WTC11 (cell line): ENCODE results near the gene RGS13. TPM values are rescaled to one million over a fixed set of nuclear protein-coding genes. Genes with fewer than 3 reads are reported as not detected.

ENCODE experiments used
- ATAC-seq: fragments of 200-7000 bp; cut with Tn5 transposase; 2 replicates; pipeline ENCODE4 v1.10.0; 2021; ENCODE audit warnings: mild to moderate bottlenecking, moderate library complexity
- CTCF ChIA-PET: fragments of 300-600 bp; sonication (Branson Sonifier 250); formaldehyde crosslinking; loops from one replicate; lab custom pipeline; 2021; ENCODE audit warnings: antibody characterized with exemption; lab: Charles Lee
- POLR2A ChIA-PET: fragments of 350-600 bp; sonication (Branson Sonifier 250); formaldehyde crosslinking; loops from one replicate; lab custom pipeline; 2021; ENCODE audit warnings: antibody characterized with exemption; lab: Charles Lee
- DNase-seq: peaks from one replicate; pipeline ENCODE4 v3.0.0; 2021; ENCODE audit warnings: low spot score
- H3K27ac Mint-ChIP-seq: 2 replicates; pipeline ENCODE4 v1.8.0; 2021; ENCODE audit warnings: mixed read lengths
- H3K27me3 Mint-ChIP-seq: 2 replicates; pipeline ENCODE4 v1.8.0; 2021; ENCODE audit warnings: low read depth, mild to moderate bottlenecking, moderate library complexity, mixed read lengths
- H3K36me3 Mint-ChIP-seq: 2 replicates; pipeline ENCODE4 v1.8.0; 2021; ENCODE audit warnings: mixed read lengths
- H3K4me1 Mint-ChIP-seq: 2 replicates; pipeline ENCODE4 v1.8.0; 2022; ENCODE audit warnings: mixed read lengths
- H3K4me3 Mint-ChIP-seq: 2 replicates; pipeline ENCODE4 v1.8.0; 2021; ENCODE audit warnings: mild to moderate bottlenecking, moderate library complexity, mixed read lengths
- H3K9me3 Mint-ChIP-seq: 2 replicates; pipeline ENCODE4 v1.8.0; 2021; ENCODE audit warnings: mixed read lengths
- FOXK1 ChIP-seq: sonication (generic); formaldehyde crosslinking; IDR thresholded peaks from 2 replicates; pipeline ENCODE4 v1.8.0; 2022; ENCODE audit warnings: mild to moderate bottlenecking, moderate library complexity, missing genetic modification reagents
- GABPB1 ChIP-seq: sonication (generic); formaldehyde crosslinking; IDR thresholded peaks from 2 replicates; pipeline ENCODE4 v1.8.1; 2023; ENCODE audit warnings: mild to moderate bottlenecking, missing genetic modification reagents
- JUN ChIP-seq: sonication (generic); formaldehyde crosslinking; IDR thresholded peaks from 2 replicates; pipeline ENCODE4 v1.8.0; 2023; ENCODE audit warnings: mild to moderate bottlenecking, missing genetic modification reagents
- MYBL2 ChIP-seq: sonication (generic); formaldehyde crosslinking; IDR thresholded peaks from 2 replicates; pipeline ENCODE4 v1.8.1; 2023; ENCODE audit warnings: mild to moderate bottlenecking, moderate library complexity, missing genetic modification reagents
- NFATC4 ChIP-seq: fragments of 250-450 bp; sonication (Bioruptor Pico); IDR thresholded peaks from 2 replicates; pipeline ENCODE4 v1.9.0; 2021; ENCODE audit warnings: mild to moderate bottlenecking
- TEAD1 ChIP-seq: sonication (generic); formaldehyde crosslinking; IDR thresholded peaks from 2 replicates; pipeline ENCODE4 v1.8.0; 2022; ENCODE audit warnings: mild to moderate bottlenecking, missing genetic modification reagents
- ZMAT4 ChIP-seq: fragments of 250-450 bp; sonication (Bioruptor Pico); IDR thresholded peaks from 2 replicates; pipeline ENCODE4 v1.9.0; 2021; ENCODE audit warnings: mild to moderate bottlenecking
- ZSCAN18 ChIP-seq: fragments of 250-450 bp; sonication (Bioruptor Pico); IDR thresholded peaks from 2 replicates; pipeline ENCODE4 v2.1.2; 2022; ENCODE audit warnings: mild to moderate bottlenecking, moderate library complexity
- total RNA-seq: library from RNA; stranded (reverse); gene quantifications from 3 replicates; pipeline ENCODE4 v1.2.3, GENCODE V29; 2021
- TF ChIP-seq, protein P1 (sequence below): fragments of 250-450 bp; sonication (Bioruptor Pico); IDR thresholded peaks from 2 replicates; pipeline ENCODE4 v1.9.0; 2021; ENCODE audit warnings: moderate library complexity, mild to moderate bottlenecking, inconsistent platforms, borderline replicate concordance
- TF ChIP-seq, protein P2 (sequence below): sonication (generic); formaldehyde crosslinking; IDR thresholded peaks from 2 replicates; pipeline ENCODE4 v1.8.1; 2022; ENCODE audit warnings: missing genetic modification reagents, borderline replicate concordance
- TF ChIP-seq, protein P3 (sequence below): sonication (generic); formaldehyde crosslinking; IDR thresholded peaks from 2 replicates; pipeline ENCODE4 v1.8.0; 2022; ENCODE audit warnings: missing genetic modification reagents
- TF ChIP-seq, protein P4 (sequence below): fragments of 250-450 bp; sonication (Bioruptor Pico); IDR thresholded peaks from 2 replicates; pipeline ENCODE4 v1.9.0; 2021; ENCODE audit warnings: mild to moderate bottlenecking, borderline replicate concordance
- TF ChIP-seq, protein P5 (sequence below): sonication (generic); formaldehyde crosslinking; IDR thresholded peaks from 2 replicates; pipeline ENCODE4 v1.8.1; 2023; ENCODE audit warnings: mild to moderate bottlenecking, missing genetic modification reagents, moderate library complexity

Gene RGS13
- total RNA-seq, 1 experiment from 2014 or later, result not detected

- DNase-seq (no peak), ATAC-seq (no peak)
- Mint-ChIP-seq H3K4me3 (no peak overlapping the region), H3K36me3 (no peaks in the 10 kb centered on the region), H3K27ac (no peak overlapping the region), H3K4me1 (no peaks in the 10 kb centered on the region), H3K27me3 (no peaks in the 10 kb centered on the region), H3K9me3 (no peaks in the 10 kb centered on the region)
- ChIA-PET POLR2A (no interaction called here), CTCF (no interaction called here)
- TF ChIP-seq ZMAT4 (no peak), JUN (CRISPR knock-in tag) (no peak), NFATC4 (CRISPR knock-in tag) (no peak), MYBL2 (CRISPR knock-in tag) (no peak), FOXK1 (CRISPR knock-in tag) (no peak), ZSCAN18 (CRISPR knock-in tag) (no peak), GABPB1 (CRISPR knock-in tag) (no peak), TEAD1 (no peak)
- TF ChIP-seq, protein P1, sequence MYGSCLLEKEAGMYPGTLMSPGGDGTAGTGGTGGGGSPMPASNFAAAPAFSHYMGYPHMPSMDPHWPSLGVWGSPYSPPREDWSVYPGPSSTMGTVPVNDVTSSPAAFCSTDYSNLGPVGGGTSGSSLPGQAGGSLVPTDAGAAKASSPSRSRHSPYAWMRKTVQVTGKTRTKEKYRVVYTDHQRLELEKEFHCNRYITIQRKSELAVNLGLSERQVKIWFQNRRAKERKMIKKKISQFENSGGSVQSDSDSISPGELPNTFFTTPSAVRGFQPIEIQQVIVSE (CRISPR knock-in tag), result no peak
- TF ChIP-seq, protein P2, sequence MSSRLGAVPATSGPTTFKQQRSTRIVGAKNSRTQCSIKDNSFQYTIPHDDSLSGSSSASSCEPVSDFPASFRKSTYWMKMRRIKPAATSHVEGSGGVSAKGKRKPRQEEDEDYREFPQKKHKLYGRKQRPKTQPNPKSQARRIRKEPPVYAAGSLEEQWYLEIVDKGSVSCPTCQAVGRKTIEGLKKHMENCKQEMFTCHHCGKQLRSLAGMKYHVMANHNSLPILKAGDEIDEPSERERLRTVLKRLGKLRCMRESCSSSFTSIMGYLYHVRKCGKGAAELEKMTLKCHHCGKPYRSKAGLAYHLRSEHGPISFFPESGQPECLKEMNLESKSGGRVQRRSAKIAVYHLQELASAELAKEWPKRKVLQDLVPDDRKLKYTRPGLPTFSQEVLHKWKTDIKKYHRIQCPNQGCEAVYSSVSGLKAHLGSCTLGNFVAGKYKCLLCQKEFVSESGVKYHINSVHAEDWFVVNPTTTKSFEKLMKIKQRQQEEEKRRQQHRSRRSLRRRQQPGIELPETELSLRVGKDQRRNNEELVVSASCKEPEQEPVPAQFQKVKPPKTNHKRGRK (CRISPR knock-in tag), result no peak
- TF ChIP-seq, protein P3, sequence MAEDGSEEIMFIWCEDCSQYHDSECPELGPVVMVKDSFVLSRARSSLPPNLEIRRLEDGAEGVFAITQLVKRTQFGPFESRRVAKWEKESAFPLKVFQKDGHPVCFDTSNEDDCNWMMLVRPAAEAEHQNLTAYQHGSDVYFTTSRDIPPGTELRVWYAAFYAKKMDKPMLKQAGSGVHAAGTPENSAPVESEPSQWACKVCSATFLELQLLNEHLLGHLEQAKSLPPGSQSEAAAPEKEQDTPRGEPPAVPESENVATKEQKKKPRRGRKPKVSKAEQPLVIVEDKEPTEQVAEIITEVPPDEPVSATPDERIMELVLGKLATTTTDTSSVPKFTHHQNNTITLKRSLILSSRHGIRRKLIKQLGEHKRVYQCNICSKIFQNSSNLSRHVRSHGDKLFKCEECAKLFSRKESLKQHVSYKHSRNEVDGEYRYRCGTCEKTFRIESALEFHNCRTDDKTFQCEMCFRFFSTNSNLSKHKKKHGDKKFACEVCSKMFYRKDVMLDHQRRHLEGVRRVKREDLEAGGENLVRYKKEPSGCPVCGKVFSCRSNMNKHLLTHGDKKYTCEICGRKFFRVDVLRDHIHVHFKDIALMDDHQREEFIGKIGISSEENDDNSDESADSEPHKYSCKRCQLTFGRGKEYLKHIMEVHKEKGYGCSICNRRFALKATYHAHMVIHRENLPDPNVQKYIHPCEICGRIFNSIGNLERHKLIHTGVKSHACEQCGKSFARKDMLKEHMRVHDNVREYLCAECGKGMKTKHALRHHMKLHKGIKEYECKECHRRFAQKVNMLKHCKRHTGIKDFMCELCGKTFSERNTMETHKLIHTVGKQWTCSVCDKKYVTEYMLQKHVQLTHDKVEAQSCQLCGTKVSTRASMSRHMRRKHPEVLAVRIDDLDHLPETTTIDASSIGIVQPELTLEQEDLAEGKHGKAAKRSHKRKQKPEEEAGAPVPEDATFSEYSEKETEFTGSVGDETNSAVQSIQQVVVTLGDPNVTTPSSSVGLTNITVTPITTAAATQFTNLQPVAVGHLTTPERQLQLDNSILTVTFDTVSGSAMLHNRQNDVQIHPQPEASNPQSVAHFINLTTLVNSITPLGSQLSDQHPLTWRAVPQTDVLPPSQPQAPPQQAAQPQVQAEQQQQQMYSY (CRISPR knock-in tag), result no peak
- TF ChIP-seq, protein P4, sequence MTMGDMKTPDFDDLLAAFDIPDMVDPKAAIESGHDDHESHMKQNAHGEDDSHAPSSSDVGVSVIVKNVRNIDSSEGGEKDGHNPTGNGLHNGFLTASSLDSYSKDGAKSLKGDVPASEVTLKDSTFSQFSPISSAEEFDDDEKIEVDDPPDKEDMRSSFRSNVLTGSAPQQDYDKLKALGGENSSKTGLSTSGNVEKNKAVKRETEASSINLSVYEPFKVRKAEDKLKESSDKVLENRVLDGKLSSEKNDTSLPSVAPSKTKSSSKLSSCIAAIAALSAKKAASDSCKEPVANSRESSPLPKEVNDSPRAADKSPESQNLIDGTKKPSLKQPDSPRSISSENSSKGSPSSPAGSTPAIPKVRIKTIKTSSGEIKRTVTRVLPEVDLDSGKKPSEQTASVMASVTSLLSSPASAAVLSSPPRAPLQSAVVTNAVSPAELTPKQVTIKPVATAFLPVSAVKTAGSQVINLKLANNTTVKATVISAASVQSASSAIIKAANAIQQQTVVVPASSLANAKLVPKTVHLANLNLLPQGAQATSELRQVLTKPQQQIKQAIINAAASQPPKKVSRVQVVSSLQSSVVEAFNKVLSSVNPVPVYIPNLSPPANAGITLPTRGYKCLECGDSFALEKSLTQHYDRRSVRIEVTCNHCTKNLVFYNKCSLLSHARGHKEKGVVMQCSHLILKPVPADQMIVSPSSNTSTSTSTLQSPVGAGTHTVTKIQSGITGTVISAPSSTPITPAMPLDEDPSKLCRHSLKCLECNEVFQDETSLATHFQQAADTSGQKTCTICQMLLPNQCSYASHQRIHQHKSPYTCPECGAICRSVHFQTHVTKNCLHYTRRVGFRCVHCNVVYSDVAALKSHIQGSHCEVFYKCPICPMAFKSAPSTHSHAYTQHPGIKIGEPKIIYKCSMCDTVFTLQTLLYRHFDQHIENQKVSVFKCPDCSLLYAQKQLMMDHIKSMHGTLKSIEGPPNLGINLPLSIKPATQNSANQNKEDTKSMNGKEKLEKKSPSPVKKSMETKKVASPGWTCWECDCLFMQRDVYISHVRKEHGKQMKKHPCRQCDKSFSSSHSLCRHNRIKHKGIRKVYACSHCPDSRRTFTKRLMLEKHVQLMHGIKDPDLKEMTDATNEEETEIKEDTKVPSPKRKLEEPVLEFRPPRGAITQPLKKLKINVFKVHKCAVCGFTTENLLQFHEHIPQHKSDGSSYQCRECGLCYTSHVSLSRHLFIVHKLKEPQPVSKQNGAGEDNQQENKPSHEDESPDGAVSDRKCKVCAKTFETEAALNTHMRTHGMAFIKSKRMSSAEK (CRISPR knock-in tag), result no peak
- TF ChIP-seq, protein P5, sequence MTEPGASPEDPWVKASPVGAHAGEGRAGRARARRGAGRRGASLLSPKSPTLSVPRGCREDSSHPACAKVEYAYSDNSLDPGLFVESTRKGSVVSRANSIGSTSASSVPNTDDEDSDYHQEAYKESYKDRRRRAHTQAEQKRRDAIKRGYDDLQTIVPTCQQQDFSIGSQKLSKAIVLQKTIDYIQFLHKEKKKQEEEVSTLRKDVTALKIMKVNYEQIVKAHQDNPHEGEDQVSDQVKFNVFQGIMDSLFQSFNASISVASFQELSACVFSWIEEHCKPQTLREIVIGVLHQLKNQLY, result no peak
These were observed 34.4 kb upstream of the RGS13 start for GRCh38 chr1:192601567-192601966.
